GM23338 (cell line): ENCODE measurements around the gene NAT14. TPM values are rescaled to one million over a fixed set of nuclear protein-coding genes. Genes with fewer than 3 reads are reported as not detected.

Experiments
- ATAC-seq: fragments of 200-7000 bp; cut with Tn5 transposase; 3 replicates; pipeline ENCODE4 v1.9.1; 2020
- DNase-seq: peaks from one replicate; pipeline ENCODE4 v3.0.0-alpha.2; 2015; ENCODE audit warnings: low spot score
- H2AFZ ChIP-seq: fragments of 200-600 bp; sonication (generic); 2 replicates; pipeline ENCODE4 v1.8.0; 2016; ENCODE audit warnings: antibody characterized with exemption, mild to moderate bottlenecking, moderate library complexity
- H3F3A ChIP-seq: fragments of 200-600 bp; sonication (generic); replicated peaks from 2 replicates; pipeline ENCODE4 v1.8.0; 2017; ENCODE audit warnings: antibody characterized with exemption, mixed run types, low read depth
- H3K27ac ChIP-seq: fragments of 200-600 bp; sonication (generic); 2 replicates; pipeline ENCODE4 v1.6.1; 2016; ENCODE audit warnings: low read depth
- H3K27me3 ChIP-seq: fragments of 200-600 bp; sonication (generic); 2 replicates; pipeline ENCODE4 v1.8.0; 2016; ENCODE audit warnings: mild to moderate bottlenecking, mixed run types, moderate library complexity; ENCODE audit not compliant: insufficient read depth
- H3K36me3 ChIP-seq: fragments of 200-600 bp; sonication (generic); 2 replicates; pipeline ENCODE4 v1.8.0; 2016; ENCODE audit warnings: mild to moderate bottlenecking; ENCODE audit not compliant: insufficient read depth
- H3K4me1 ChIP-seq: fragments of 200-600 bp; sonication (generic); 2 replicates; pipeline ENCODE4 v1.8.0; 2016; ENCODE audit warnings: mild to moderate bottlenecking, moderate library complexity; ENCODE audit not compliant: insufficient read depth
- H3K4me2 ChIP-seq: fragments of 200-600 bp; sonication (generic); 2 replicates; pipeline ENCODE4 v1.7.1; 2017; ENCODE audit warnings: mixed run types
- H3K4me3 ChIP-seq: fragments of 200-600 bp; sonication (generic); 2 replicates; pipeline ENCODE4 v1.6.1; 2016; ENCODE audit warnings: mixed run types
- H3K79me2 ChIP-seq: fragments of 200-600 bp; sonication (generic); replicated peaks from 2 replicates; pipeline ENCODE4 v1.8.0; 2017; ENCODE audit warnings: mild to moderate bottlenecking; ENCODE audit not compliant: insufficient read depth
- H3K9me2 ChIP-seq: fragments of 200-600 bp; sonication (generic); 2 replicates; pipeline ENCODE4 v1.8.0; 2017; ENCODE audit not compliant: insufficient read depth
- H4K20me1 ChIP-seq: fragments of 200-600 bp; sonication (generic); replicated peaks from 2 replicates; pipeline ENCODE4 v1.8.0; 2017; ENCODE audit warnings: mild to moderate bottlenecking; ENCODE audit not compliant: insufficient read depth
- H3K27ac Mint-ChIP-seq: 2 replicates; pipeline ENCODE4 v1.8.0; 2020; ENCODE audit warnings: inconsistent platforms, mild to moderate bottlenecking, moderate library complexity, mixed read lengths
- H3K27me3 Mint-ChIP-seq: 3 replicates; pipeline ENCODE4 v1.8.0; 2022; ENCODE audit warnings: low read depth, mild to moderate bottlenecking, moderate library complexity, mixed read lengths, inconsistent platforms; ENCODE audit not compliant: insufficient read depth, poor library complexity
- H3K36me3 Mint-ChIP-seq: 3 replicates; pipeline ENCODE4 v1.8.0; 2021; ENCODE audit warnings: low read depth, mild to moderate bottlenecking, inconsistent platforms, moderate library complexity, mixed read lengths
- H3K4me1 Mint-ChIP-seq: 3 replicates; pipeline ENCODE4 v1.8.0; 2020; ENCODE audit warnings: mild to moderate bottlenecking, inconsistent platforms, mixed read lengths
- H3K4me3 Mint-ChIP-seq: 3 replicates; pipeline ENCODE4 v1.8.0; 2021; ENCODE audit warnings: moderate library complexity, mild to moderate bottlenecking, inconsistent platforms, mixed read lengths
- H3K9me3 Mint-ChIP-seq: 3 replicates; pipeline ENCODE4 v1.8.0; 2020; ENCODE audit warnings: moderate library complexity, mild to moderate bottlenecking, inconsistent platforms, mixed read lengths
- CREB1 ChIP-seq: fragments of 250-450 bp; sonication (Bioruptor Pico); IDR thresholded peaks from 2 replicates; pipeline ENCODE4 v1.5.0; 2020; ENCODE audit warnings: low read depth, mild to moderate bottlenecking, moderate library complexity
- ETS1 ChIP-seq: IDR thresholded peaks from 2 replicates; pipeline ENCODE4 v1.6.1; 2016; ENCODE audit warnings: antibody characterized with exemption
- EZH2 ChIP-seq: fragments of 200-600 bp; sonication (generic); IDR thresholded peaks from one replicate; pipeline ENCODE4 v1.8.0; 2017; ENCODE audit warnings: antibody characterized with exemption, mild to moderate bottlenecking, low read depth; ENCODE audit not compliant: unreplicated experiment
- EZH2phosphoT487 ChIP-seq: fragments of 200-600 bp; sonication (generic); IDR thresholded peaks from one replicate; pipeline ENCODE4 v1.8.1; 2018; ENCODE audit warnings: antibody characterized with exemption; ENCODE audit not compliant: unreplicated experiment
- JUNB ChIP-seq: IDR thresholded peaks from one replicate; pipeline ENCODE4 v1.6.1; 2016; ENCODE audit warnings: antibody characterized with exemption; ENCODE audit not compliant: unreplicated experiment
- NANOG ChIP-seq: IDR thresholded peaks from 2 replicates; pipeline ENCODE4 v1.6.1; 2016; ENCODE audit warnings: antibody characterized with exemption, borderline replicate concordance
- POLR2AphosphoS5 ChIP-seq: IDR thresholded peaks from 2 replicates; pipeline ENCODE4 v1.6.1; 2016; ENCODE audit warnings: antibody characterized with exemption, low read depth
- REST ChIP-seq: IDR thresholded peaks from one replicate; pipeline ENCODE4 v1.6.1; 2018; ENCODE audit warnings: antibody characterized with exemption; ENCODE audit not compliant: unreplicated experiment
- STAT1 ChIP-seq: IDR thresholded peaks from one replicate; pipeline ENCODE4 v1.6.1; 2016; ENCODE audit warnings: antibody characterized with exemption; ENCODE audit not compliant: unreplicated experiment
- ZNF114 ChIP-seq: fragments of 250-450 bp; sonication (Bioruptor Pico); IDR thresholded peaks from 2 replicates; pipeline ENCODE4 v1.5.0; 2020; ENCODE audit warnings: mild to moderate bottlenecking, moderate library complexity
- ZNF331 ChIP-seq: fragments of 250-450 bp; sonication (Bioruptor Pico); IDR thresholded peaks from 2 replicates; pipeline ENCODE4 v1.5.0; 2020; ENCODE audit warnings: low read depth, mild to moderate bottlenecking, moderate library complexity
- ZNF462 ChIP-seq: fragments of 250-450 bp; sonication (Bioruptor Pico); IDR thresholded peaks from 2 replicates; pipeline ENCODE4 v1.5.0; 2020; ENCODE audit warnings: mild to moderate bottlenecking, moderate library complexity
- polyA plus RNA-seq: library from polyadenylated mRNA; unstranded; fragments of >200 nt; fragmentation: Nextera tagmentation; extraction: Ambion mirVana; gene quantifications from 2 replicates; pipeline ENCODE4 v1.2.1, GENCODE V29; 2016
- total RNA-seq: library from RNA; depleted of rRNA; stranded (reverse); fragments of >200 nt; shearing (Covaris generic); gene quantifications from 2 replicates; pipeline ENCODE4 v1.2.3, GENCODE V29; 2014

The NAT14 gene
- total and polyA plus RNA-seq, 2 experiments from 2014 or later = 27.8 to 39.6 TPM

- TF ChIP-seq ETS1 = no peak
- TF ChIP-seq ZNF462 (CRISPR knock-in tag) = no peak
- TF ChIP-seq ZNF331 (CRISPR knock-in tag) = no peak
- TF ChIP-seq STAT1 = no peak
- no peak for TF ChIP-seq CREB1
- TF ChIP-seq ZNF114 (CRISPR knock-in tag) = no peak
- TF ChIP-seq EZH2phosphoT487 = no peak
- no peak for TF ChIP-seq POLR2AphosphoS5
- TF ChIP-seq EZH2 = no peak
- TF ChIP-seq NANOG = no peak
- TF ChIP-seq JUNB = no peak
- TF ChIP-seq REST = no peak
- H3K36me3 Mint-ChIP-seq = no peaks in the 10 kb centered on the region
- Histone ChIP-seq H3K27ac (no peak overlapping the region), H3F3A (peaks cover 16% of the 10 kb centered on the region), H3K9me2 (no peaks in the 10 kb centered on the region), H3K4me3 (no peak overlapping the region), H3K36me3 (no peaks in the 10 kb centered on the region), H3K4me2 (no peak overlapping the region), H4K20me1 (no peaks in the 10 kb centered on the region), H3K27me3 (no peaks in the 10 kb centered on the region), H3K79me2 (no peaks in the 10 kb centered on the region), H3K4me1 (no peaks in the 10 kb centered on the region), H2AFZ (no peak overlapping the region)
- peaks cover 3% of the 10 kb centered on the region for H3K27me3 Mint-ChIP-seq
- peaks cover 3% of the 10 kb centered on the region for H3K4me1 Mint-ChIP-seq
- DNase-seq (no peak), ATAC-seq (peak; percentile 42)
- H3K4me3 Mint-ChIP-seq = no peak overlapping the region
- no peak overlapping the region for H3K27ac Mint-ChIP-seq
- H3K9me3 Mint-ChIP-seq = no peaks in the 10 kb centered on the region
These were observed 44.7 kb downstream of the NAT14 start for GRCh38 chr19:55529636-55530234.
